ES-I3 (cell line): ENCODE data around the gene SERBP1.
"Not testable (repeated sequence)": the region's sequence is repeated elsewhere in the genome, so short reads cannot be mapped to it uniquely, and the experiment has no call there.

Experiments used
- H3K36me3 ChIP-seq: 2 replicates; pipeline ENCODE4 v1.6.1; 2013; ENCODE audit warnings: mild to moderate bottlenecking, low read length, control low read depth, moderate library complexity; ENCODE audit not compliant: insufficient read depth
- H3K4me1 ChIP-seq: 2 replicates; pipeline ENCODE4 v1.6.1; 2013; ENCODE audit warnings: mild to moderate bottlenecking, control low read depth, low read length; ENCODE audit not compliant: insufficient read depth
- H3K9ac ChIP-seq: 2 replicates; pipeline ENCODE4 v1.6.1; 2013; ENCODE audit warnings: low read depth, mild to moderate bottlenecking, low read length, moderate library complexity
- H3K9me3 ChIP-seq: 2 replicates; pipeline ENCODE4 v1.6.1; 2013; ENCODE audit warnings: mild to moderate bottlenecking, low read length, moderate library complexity; ENCODE audit not compliant: control insufficient read depth, insufficient read depth

SERBP1 gene

GRCh38 chr1:67458663-67459062 is 28.5 kb upstream of the SERBP1 start:
- Histone ChIP-seq H3K9ac (peak overlapping the region; percentile 6; the same call in 1 of the 2 replicates), H3K4me1 (peaks cover 42% of the 10 kb centered on the region), H3K36me3 (no peaks in the 10 kb centered on the region), H3K9me3 (no peaks in the 10 kb centered on the region)

GRCh38 chr1:67457247-67457646 is 27.0 kb upstream of the SERBP1 start:
- Histone ChIP-seq H3K36me3 (no peaks in the 10 kb centered on the region), H3K9ac (no peak overlapping the region), H3K4me1 (peaks cover 36% of the 10 kb centered on the region)

GRCh38 chr1:67451815-67452214 is 21.6 kb upstream of the SERBP1 start:
- no peaks in the 10 kb centered on the region for H3K9me3 ChIP-seq
- H3K36me3 ChIP-seq, result no peaks in the 10 kb centered on the region
- no peak overlapping the region for H3K9ac ChIP-seq
- H3K4me1 ChIP-seq, result peaks cover 4% of the 10 kb centered on the region; the same call in 1 of the 2 replicates

More at GRCh38 chr1:67457247-67457646, 27.0 kb upstream of the SERBP1 start:
- H3K9me3 ChIP-seq, result no peaks in the 10 kb centered on the region

GRCh38 chr1:67451356-67451755 is 21.2 kb upstream of the SERBP1 start:
- H3K9me3 ChIP-seq, result no peaks in the 10 kb centered on the region
- H3K9ac ChIP-seq, result no peak overlapping the region
- H3K36me3 ChIP-seq, result no peaks in the 10 kb centered on the region
- peaks cover 4% of the 10 kb centered on the region; the same call in 1 of the 2 replicates for H3K4me1 ChIP-seq

GRCh38 chr1:67446893-67447292 is 16.7 kb upstream of the SERBP1 start:
- H3K9me3 ChIP-seq, result no peaks in the 10 kb centered on the region
- H3K9ac ChIP-seq, result no peak overlapping the region
- H3K4me1 ChIP-seq, result peaks cover 4% of the 10 kb centered on the region; the same call in 1 of the 2 replicates
- no peaks in the 10 kb centered on the region for H3K36me3 ChIP-seq

- H3K36me3 ChIP-seq, H3K9me3 ChIP-seq, H3K9ac ChIP-seq, H3K4me1 ChIP-seq: not testable (repeated sequence)
These were observed 15.8 kb upstream of the SERBP1 start for GRCh38 chr1:67446014-67446413.

GRCh38 chr1:67441739-67442281 is 11.6 kb upstream of the SERBP1 start:
- no peaks in the 10 kb centered on the region for H3K36me3 ChIP-seq
- H3K9ac ChIP-seq, result no peak overlapping the region
- H3K9me3 ChIP-seq, result no peaks in the 10 kb centered on the region
- H3K4me1 ChIP-seq, result peaks cover 8% of the 10 kb centered on the region; the same call in 1 of the 2 replicates

- H3K4me1 ChIP-seq, result peaks cover 8% of the 10 kb centered on the region; the same call in 1 of the 2 replicates
- H3K9ac ChIP-seq, result no peak overlapping the region
- no peaks in the 10 kb centered on the region for H3K9me3 ChIP-seq
- H3K36me3 ChIP-seq, result no peaks in the 10 kb centered on the region
These were observed 11.0 kb upstream of the SERBP1 start for GRCh38 chr1:67441183-67441582.

- Histone ChIP-seq H3K36me3 (no peaks in the 10 kb centered on the region), H3K9ac (no peak overlapping the region), H3K4me1 (peaks cover 8% of the 10 kb centered on the region; the same call in 1 of the 2 replicates), H3K9me3 (no peaks in the 10 kb centered on the region)
These were observed 10.1 kb upstream of the SERBP1 start for GRCh38 chr1:67440339-67440738.

- peaks cover 8% of the 10 kb centered on the region; the same call in 1 of the 2 replicates for H3K4me1 ChIP-seq
- H3K9me3 ChIP-seq, result no peaks in the 10 kb centered on the region
- H3K9ac ChIP-seq, result no peak overlapping the region
- no peaks in the 10 kb centered on the region for H3K36me3 ChIP-seq
These were observed 9.3 kb upstream of the SERBP1 start for GRCh38 chr1:67439277-67440029.

- Histone ChIP-seq H3K36me3 (no peaks in the 10 kb centered on the region), H3K9ac (no peak overlapping the region), H3K4me1 (peaks cover 8% of the 10 kb centered on the region; the same call in 1 of the 2 replicates), H3K9me3 (no peaks in the 10 kb centered on the region)
These were observed 7.8 kb upstream of the SERBP1 start for GRCh38 chr1:67437961-67438360.

- peaks cover 10% of the 10 kb centered on the region; the same call in 1 of the 2 replicates for H3K4me1 ChIP-seq
- no peaks in the 10 kb centered on the region for H3K36me3 ChIP-seq
- H3K9me3 ChIP-seq, result no peaks in the 10 kb centered on the region
- no peak overlapping the region for H3K9ac ChIP-seq
These were observed 6.4 kb upstream of the SERBP1 start for GRCh38 chr1:67436511-67437055.

GRCh38 chr1:67434491-67434890 is 4.3 kb upstream of the SERBP1 start:
- no peaks in the 10 kb centered on the region for H3K36me3 ChIP-seq
- H3K9ac ChIP-seq, result no peak overlapping the region
- peaks cover 4% of the 10 kb centered on the region; the same call in 1 of the 2 replicates for H3K4me1 ChIP-seq
- no peaks in the 10 kb centered on the region for H3K9me3 ChIP-seq

- Histone ChIP-seq H3K9ac (no peak overlapping the region), H3K4me1 (peaks cover 4% of the 10 kb centered on the region; the same call in 1 of the 2 replicates), H3K9me3 (no peaks in the 10 kb centered on the region), H3K36me3 (peaks cover 5% of the 10 kb centered on the region)
These were observed 3.6 kb upstream of the SERBP1 start for GRCh38 chr1:67433837-67434236.

GRCh38 chr1:67432745-67433144 is 2.5 kb upstream of the SERBP1 start:
- peaks cover 4% of the 10 kb centered on the region; the same call in 1 of the 2 replicates for H3K4me1 ChIP-seq

More at GRCh38 chr1:67432745-67433144, 2.5 kb upstream of the SERBP1 start:
- no peak overlapping the region for H3K9ac ChIP-seq
- peaks cover 7% of the 10 kb centered on the region for H3K36me3 ChIP-seq
- no peaks in the 10 kb centered on the region for H3K9me3 ChIP-seq
